B cell (primary cell): ENCODE data around the gene ZBTB7A. TPM values are rescaled to one million over a fixed set of nuclear protein-coding genes. Genes with fewer than 3 reads are reported as not detected.

Experiments
- ATAC-seq: fragments of 200-7000 bp; cut with Tn5 transposase; one replicate; pipeline ENCODE4 v1.10.0; 2021; ENCODE audit warnings: low read depth, mild to moderate bottlenecking, moderate number of reproducible peaks, moderate library complexity
- CTCF ChIA-PET: fragments of 350-600 bp; sonication (Branson Sonifier 250); formaldehyde crosslinking; loops from one replicate; lab custom pipeline; 2021; ENCODE audit warnings: antibody characterized with exemption, inconsistent platforms; lab: Charles Lee
- POLR2A ChIA-PET: fragments of 350-600 bp; sonication (Branson Sonifier 250); formaldehyde crosslinking; loops from one replicate; lab custom pipeline; 2021; ENCODE audit warnings: antibody characterized with exemption; lab: Charles Lee
- DNase-seq: peaks from one replicate; pipeline ENCODE4 v3.0.0; 2013
- H2AFZ ChIP-seq: 2 replicates; pipeline ENCODE4 v1.6.1; 2012; ENCODE audit warnings: mild to moderate bottlenecking, low read depth, low read length; ENCODE audit not compliant: insufficient read depth, poor library complexity, severe bottlenecking
- H3K27ac ChIP-seq, 2 donors: 1 replicate in 1 of 2; 2 replicates in 1 of 2; pipeline ENCODE4 v1.5.1; 2012 to 2013; ENCODE audit warnings: low read length in 2 of 2, mild to moderate bottlenecking in 2 of 2, moderate library complexity in 1 of 2
- H3K27me3 ChIP-seq, 4 experiments: fragments of 200-600 bp in 1 of 4; sonication (generic) in 1 of 4; replicated peaks in 1 of 4; 1 replicate in 2 of 4; 2 replicates in 2 of 4; pipeline versions ENCODE4 v1.6.1 to v1.7.0; 2013 to 2016; ENCODE audit warnings: low read length in 3 of 4, mild to moderate bottlenecking in 2 of 4, mixed read lengths in 1 of 4, moderate library complexity in 1 of 4; ENCODE audit not compliant: insufficient read depth in 4 of 4, control insufficient read depth in 3 of 4; ENCODE audit errors: control extremely low read depth in 1 of 4
- H3K36me3 ChIP-seq, 2 experiments: replicated peaks in 1 of 2; 1 replicate in 1 of 2; 2 replicates in 1 of 2; pipeline versions ENCODE4 v1.6.1 to v1.7.1; 2013; ENCODE audit warnings: low read length in 1 of 2; ENCODE audit not compliant: insufficient read depth in 2 of 2, control insufficient read depth in 1 of 2; ENCODE audit errors: control extremely low read depth in 1 of 2, extremely low read depth in 1 of 2
- H3K4me1 ChIP-seq, 2 donors: fragments of 200-600 bp in 1 of 2; sonication (generic) in 1 of 2; 1 replicate in 1 of 2; 2 replicates in 1 of 2; pipeline versions ENCODE4 v1.5.1 to v1.6.1; 2013 to 2017; ENCODE audit warnings: low read length in 2 of 2; ENCODE audit not compliant: control insufficient read depth in 2 of 2, insufficient read depth in 2 of 2
- H3K4me2 ChIP-seq: replicated peaks from 2 replicates; pipeline ENCODE3; 2012; ENCODE audit warnings: mild to moderate bottlenecking, low read depth, low read length; ENCODE audit not compliant: poor library complexity, severe bottlenecking
- H3K4me3 ChIP-seq, 5 experiments: fragments of 200-600 bp in 1 of 5; sonication (generic) in 1 of 5; 1 replicate in 3 of 5; 2 replicates in 2 of 5; pipeline versions ENCODE4 v1.5.1 to v1.7.0; 2011 to 2016; ENCODE audit warnings: low read length in 4 of 5, mild to moderate bottlenecking in 4 of 5, low read depth in 2 of 5, control low read depth in 1 of 5, moderate library complexity in 1 of 5; ENCODE audit not compliant: insufficient read depth in 1 of 5; ENCODE audit errors: control extremely low read depth in 1 of 5, extremely low read depth in 1 of 5
- H3K79me2 ChIP-seq: fragments of 200-600 bp; sonication (generic); one replicate; pipeline ENCODE4 v1.6.0; 2016; ENCODE audit warnings: low read length; ENCODE audit not compliant: control insufficient read depth, insufficient read depth
- H3K9ac ChIP-seq: fragments of 200-600 bp; sonication (generic); 2 replicates; pipeline ENCODE4 v1.6.1; 2017; ENCODE audit warnings: mild to moderate bottlenecking, low read length, moderate library complexity
- H3K9me3 ChIP-seq, 3 donors: one replicate each; pipeline versions ENCODE4 v1.6.1 to v1.7.1; 2013; ENCODE audit warnings: low read length in 2 of 3; ENCODE audit not compliant: control insufficient read depth in 2 of 3, insufficient read depth in 1 of 3; ENCODE audit errors: control extremely low read depth in 1 of 3
- H4K20me1 ChIP-seq: 2 replicates; pipeline ENCODE4 v1.6.0; 2012; ENCODE audit warnings: mild to moderate bottlenecking, low read length; ENCODE audit not compliant: insufficient read depth, control insufficient read depth, poor library complexity, severe bottlenecking
- H3K27ac Mint-ChIP-seq: one replicate; pipeline ENCODE4 v1.8.0; 2021; ENCODE audit warnings: mixed read lengths
- H3K27me3 Mint-ChIP-seq: one replicate; pipeline ENCODE4 v1.8.0; 2021; ENCODE audit warnings: mixed read lengths
- H3K4me1 Mint-ChIP-seq: one replicate; pipeline ENCODE4 v1.8.0; 2021; ENCODE audit warnings: mixed read lengths
- H3K4me3 Mint-ChIP-seq: one replicate; pipeline ENCODE4 v1.8.0; 2021; ENCODE audit warnings: mixed read lengths
- H3K9me3 Mint-ChIP-seq: one replicate; pipeline ENCODE4 v1.8.0; 2022; ENCODE audit warnings: mixed read lengths; ENCODE audit not compliant: insufficient read depth
- CTCF ChIP-seq: fragments of 200-600 bp; IDR thresholded peaks from one replicate; pipeline ENCODE4 v1.8.0; 2022; ENCODE audit warnings: antibody characterized with exemption, mild to moderate bottlenecking
- EZH2 ChIP-seq: IDR thresholded peaks from 2 replicates; pipeline ENCODE4 v1.6.1; 2012; ENCODE audit warnings: borderline replicate concordance, low read depth, mild to moderate bottlenecking, moderate library complexity, low read length; ENCODE audit not compliant: insufficient read depth, poor library complexity, severe bottlenecking
- WGBS: methylation state at CpG from one replicate; pipeline ENCODE4 v1.1.5; 2013; ENCODE audit warnings: missing lambda C conversion rate; ENCODE audit not compliant: insufficient coverage; 5-methylcytosine and 5-hydroxymethylcytosine counted together
- intact Hi-C: fragments of 100-400 bp; cut with micrococcal nuclease; formaldehyde crosslinking; loops from one replicate; pipeline ENCODE4 v1.10.0; 2022
- polyA plus RNA-seq: library from polyadenylated mRNA; depleted of rRNA; stranded (reverse); fragments of >200 nt; gene quantifications from 2 replicates; pipeline ENCODE4 v1.2.3, GENCODE V29; 2012
- total RNA-seq, 2 donors: library from RNA; stranded (reverse); fragments of 120-200 nt in 1 of 2; gene quantifications; 1 replicate in 1 of 2; 2 replicates in 1 of 2; pipeline versions ENCODE4 v1.2.3 to v1.2.4, GENCODE V29; 2013 to 2022

Gene ZBTB7A
- total and polyA plus RNA-seq, 2 donors (not counting 1 experiment from before 2014, with no cell fraction given), result 24.8 to 62.6 TPM

- H3K4me3 Mint-ChIP-seq, result no peak overlapping the region
- intact Hi-C loops, result no loop called here
- TF ChIP-seq CTCF (no peak), EZH2 (no peak)
- no peaks in the 10 kb centered on the region for H4K20me1 ChIP-seq
- H3K27me3 Mint-ChIP-seq, result no peaks in the 10 kb centered on the region
- H3K27me3 ChIP-seq, result no peaks in the 10 kb centered on the region
- no peaks in the 10 kb centered on the region for H3K9me3 Mint-ChIP-seq
- no peak overlapping the region for H3K27ac Mint-ChIP-seq
- ATAC-seq, result no peak
- peak overlapping the region; percentile 78 for H3K4me2 ChIP-seq
- CTCF ChIA-PET, result interaction anchor here (0.6 to 2.4 kb wide), 4 partner anchors 9 to 52 kb away, joined by 3 to 9 read pairs (median 4); no protein-coding TSS in a partner anchor
- no peak for DNase-seq
- no peak overlapping the region for H3K4me3 ChIP-seq
- no peaks in the 10 kb centered on the region for H3K79me2 ChIP-seq
- peaks cover 33 to 38% of the 10 kb centered on the region in 2 donors for H3K4me1 ChIP-seq
- H3K36me3 ChIP-seq, result peaks cover 0 to 7% of the 10 kb centered on the region in 2 experiments
- peaks cover 0 to 4% (median 0%) of the 10 kb centered on the region in 3 donors for H3K9me3 ChIP-seq
- H3K4me1 Mint-ChIP-seq, result peaks cover 26% of the 10 kb centered on the region
- H2AFZ ChIP-seq, result no peak overlapping the region
- WGBS, result 96% methylated on average over 28 of the region's 31 CpGs
- H3K27ac ChIP-seq, result peak overlapping the region in 1 of 2 donors; percentile 74
- POLR2A ChIA-PET, result interaction anchor here (0.7 kb wide), 1 partner anchor 703 kb away, joined by 7 read pairs; no protein-coding TSS in a partner anchor
- no peak overlapping the region for H3K9ac ChIP-seq
Measured at GRCh38 chr19:4087787-4088679, 21.3 kb upstream of the ZBTB7A start.

DNA sequence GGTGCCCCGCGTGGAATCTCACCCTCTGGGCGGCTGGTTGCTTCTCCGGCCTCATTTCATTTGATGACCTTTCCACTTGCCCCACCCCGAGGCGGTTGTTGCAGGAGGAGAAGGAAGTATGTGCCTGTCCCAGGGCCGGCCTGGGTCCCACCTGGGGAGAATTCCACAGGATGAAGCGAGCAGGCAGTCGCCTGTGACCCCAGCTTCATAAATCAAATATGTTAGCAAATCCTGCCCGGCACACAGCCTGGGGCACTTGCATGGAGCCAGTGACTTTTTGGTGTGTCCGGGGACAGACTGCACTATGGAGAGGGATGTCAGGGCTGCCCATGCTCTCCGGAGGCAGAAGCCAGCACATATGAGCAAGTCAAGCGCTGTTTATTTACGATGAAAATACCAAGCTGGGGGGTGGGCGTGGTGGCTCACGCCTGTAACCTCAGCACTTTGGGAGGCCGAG lies 19.7 kb upstream of the ZBTB7A start:
- no peak for TF ChIP-seq EZH2
- TF ChIP-seq CTCF, result no peak
- Histone ChIP-seq H3K4me1 (peaks cover 33 to 39% of the 10 kb centered on the region in 2 donors), H3K27ac (no peak overlapping the region), H3K4me3 (no peak overlapping the region), H4K20me1 (no peaks in the 10 kb centered on the region), H3K36me3 (peaks cover 0 to 3% of the 10 kb centered on the region in 2 experiments), H3K9ac (no peak overlapping the region), H3K27me3 (no peaks in the 10 kb centered on the region), H3K9me3 (peaks cover 0 to 4% (median 0%) of the 10 kb centered on the region in 3 donors), H2AFZ (no peak overlapping the region), H3K79me2 (no peaks in the 10 kb centered on the region), H3K4me2 (no peak overlapping the region)
- intact Hi-C loops, result no loop called here
- no peaks in the 10 kb centered on the region for H3K9me3 Mint-ChIP-seq
- DNase-seq, result no peak
- peak overlapping the region; percentile 56 for H3K27ac Mint-ChIP-seq
- ChIA-PET POLR2A (no interaction called here), CTCF (interaction anchor here (1.8 kb wide), 1 partner anchor 53 kb away, joined by 4 read pairs; no protein-coding TSS in a partner anchor)
- ATAC-seq, result no peak
- 96% methylated on average over 12 of the region's 17 CpGs for WGBS
- H3K4me1 Mint-ChIP-seq, result peaks cover 26% of the 10 kb centered on the region
- no peaks in the 10 kb centered on the region for H3K27me3 Mint-ChIP-seq
- no peak overlapping the region for H3K4me3 Mint-ChIP-seq
